HG03139 (cell line): ENCODE measurements around the gene ARHGAP25.

Experiments used
- ATAC-seq: cut with Tn5 transposase; IDR thresholded peaks from one replicate; pipeline ENCODE4 v1.9.1; 2021; ENCODE audit not compliant: unreplicated experiment

The ARHGAP25 gene, protein sequence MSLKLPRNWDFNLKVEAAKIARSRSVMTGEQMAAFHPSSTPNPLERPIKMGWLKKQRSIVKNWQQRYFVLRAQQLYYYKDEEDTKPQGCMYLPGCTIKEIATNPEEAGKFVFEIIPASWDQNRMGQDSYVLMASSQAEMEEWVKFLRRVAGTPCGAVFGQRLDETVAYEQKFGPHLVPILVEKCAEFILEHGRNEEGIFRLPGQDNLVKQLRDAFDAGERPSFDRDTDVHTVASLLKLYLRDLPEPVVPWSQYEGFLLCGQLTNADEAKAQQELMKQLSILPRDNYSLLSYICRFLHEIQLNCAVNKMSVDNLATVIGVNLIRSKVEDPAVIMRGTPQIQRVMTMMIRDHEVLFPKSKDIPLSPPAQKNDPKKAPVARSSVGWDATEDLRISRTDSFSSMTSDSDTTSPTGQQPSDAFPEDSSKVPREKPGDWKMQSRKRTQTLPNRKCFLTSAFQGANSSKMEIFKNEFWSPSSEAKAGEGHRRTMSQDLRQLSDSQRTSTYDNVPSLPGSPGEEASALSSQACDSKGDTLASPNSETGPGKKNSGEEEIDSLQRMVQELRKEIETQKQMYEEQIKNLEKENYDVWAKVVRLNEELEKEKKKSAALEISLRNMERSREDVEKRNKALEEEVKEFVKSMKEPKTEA

DNA sequence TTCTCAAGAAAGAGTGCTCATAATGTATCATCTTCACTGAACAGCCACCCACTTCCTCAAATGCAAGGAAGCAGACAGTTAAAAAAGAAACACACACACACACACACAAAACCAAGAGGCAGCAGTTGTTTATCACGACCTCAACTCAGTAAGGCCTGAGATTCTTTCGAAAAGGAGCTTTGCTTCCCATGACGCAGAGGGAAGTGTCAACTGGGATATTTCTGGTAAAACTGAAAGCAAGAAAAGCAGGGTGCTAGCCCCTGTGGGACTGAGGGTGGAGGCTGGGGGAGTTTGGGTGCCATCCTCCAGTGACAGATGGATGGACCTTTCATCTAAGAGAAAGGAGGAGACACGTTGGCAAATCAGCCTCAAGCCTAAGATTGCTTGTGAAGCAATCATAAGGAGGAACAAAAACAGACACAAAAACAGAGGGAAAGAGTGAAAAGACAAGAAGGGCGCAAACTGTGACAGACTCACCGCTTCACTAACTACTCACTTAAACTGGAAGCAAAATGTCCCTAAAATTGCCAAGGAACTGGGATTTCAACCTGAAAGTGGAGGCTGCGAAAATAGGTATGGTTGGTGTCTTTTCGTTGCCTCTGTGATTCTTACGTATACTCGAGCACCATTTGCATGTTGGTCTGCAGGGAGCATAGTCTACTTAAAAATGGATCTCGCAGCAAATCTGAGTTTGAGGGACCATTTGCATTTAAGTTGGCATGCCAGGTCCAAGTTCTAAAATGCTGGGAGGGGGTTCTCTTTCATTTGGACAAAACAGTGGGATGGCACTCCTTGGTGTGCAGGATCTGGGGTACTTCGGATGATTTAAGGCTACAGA, at the start of gene ARHGAP25:
TSS of gene ARHGAP25 (plus strand) at position 124 of the 838 bp plus-strand sequence. CDS start at position 513, 389 bp downstream.
- peak; percentile 51 for ATAC-seq

DNA sequence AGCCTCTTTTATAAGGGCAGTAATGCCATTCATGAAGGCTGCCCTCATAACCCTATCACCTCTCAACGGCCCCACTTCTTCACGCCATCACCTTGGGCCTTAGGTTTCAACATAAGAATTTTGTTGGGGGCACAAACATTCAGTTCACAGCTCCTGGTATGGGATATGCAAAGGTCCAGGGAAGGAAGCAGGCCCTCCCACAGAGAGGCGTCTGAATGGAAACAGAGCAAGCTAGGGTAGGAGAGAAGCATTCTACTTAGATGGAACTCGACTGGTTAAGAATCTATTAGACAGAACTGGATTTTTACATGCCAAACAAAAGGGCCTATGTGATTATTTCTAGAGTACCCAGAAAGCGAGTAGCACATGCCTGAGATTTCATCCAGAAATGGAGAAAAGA, 48.4 kb upstream of the ARHGAP25 start:
- no peak for ATAC-seq

DNA sequence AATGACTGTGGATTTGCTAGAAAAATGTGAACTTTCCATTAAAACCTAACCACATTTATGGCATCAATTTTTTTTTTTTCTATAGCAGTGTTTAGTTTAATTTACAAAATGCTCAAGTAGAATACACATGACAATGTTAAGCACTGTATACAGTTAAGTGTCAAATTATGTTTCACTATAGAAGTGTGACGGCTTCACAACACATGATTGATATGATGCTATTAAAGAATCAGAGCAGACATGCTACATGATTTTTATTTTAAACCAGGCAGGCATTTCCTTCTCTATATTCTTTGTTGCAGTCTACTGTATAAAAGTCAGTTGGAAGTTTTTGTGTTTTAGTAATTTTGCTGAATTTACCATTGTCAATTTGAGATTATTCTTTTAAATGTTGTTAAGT, 47.6 kb upstream of the ARHGAP25 start:
- no peak for ATAC-seq

DNA sequence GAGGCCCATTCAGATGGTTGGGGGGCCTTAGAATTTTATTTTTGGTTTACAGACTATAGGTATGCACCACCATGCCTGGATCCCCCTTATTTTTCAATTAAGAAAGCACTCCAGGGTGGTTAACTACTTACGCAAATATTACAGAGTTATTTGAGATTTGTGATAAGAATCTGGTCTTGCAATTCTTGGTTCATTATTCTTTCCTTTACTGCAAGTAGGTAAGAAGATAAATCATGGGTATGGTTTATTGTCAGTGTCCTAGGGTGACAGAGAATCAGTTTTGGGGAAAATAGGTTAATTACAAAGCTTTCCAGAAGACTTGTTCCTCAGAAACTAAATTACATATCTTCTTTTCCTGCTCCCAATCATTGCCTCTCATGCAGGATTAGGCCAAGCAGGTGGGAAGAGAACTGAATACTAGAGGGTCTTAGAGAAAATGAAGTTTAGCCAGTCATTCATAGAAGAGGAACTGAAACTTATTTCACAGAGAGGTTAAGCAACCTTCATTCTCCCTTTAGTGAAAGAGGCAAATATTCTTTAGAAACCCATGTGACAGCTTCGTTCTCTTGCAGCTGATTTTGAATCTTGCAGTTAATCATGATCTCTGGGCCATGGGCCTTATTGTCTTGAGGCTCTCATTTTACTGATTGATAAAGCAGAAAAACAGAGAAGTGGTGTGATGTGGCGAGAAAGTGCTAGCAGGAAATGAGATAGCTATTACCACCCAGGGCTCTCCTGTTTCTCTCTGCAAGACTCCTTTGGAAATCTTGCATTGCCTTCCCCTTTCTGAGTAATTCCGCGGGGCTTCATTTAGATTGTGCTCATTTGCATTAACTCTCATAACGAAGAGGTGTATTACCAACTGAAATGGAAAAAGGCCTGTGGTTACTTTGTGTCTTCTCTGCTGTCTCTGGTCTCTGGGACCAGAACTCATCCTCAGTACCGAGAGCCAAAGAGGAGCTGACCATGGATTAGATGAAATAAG, 44.8 kb upstream of the ARHGAP25 start:
- ATAC-seq, result peak; percentile 89

DNA sequence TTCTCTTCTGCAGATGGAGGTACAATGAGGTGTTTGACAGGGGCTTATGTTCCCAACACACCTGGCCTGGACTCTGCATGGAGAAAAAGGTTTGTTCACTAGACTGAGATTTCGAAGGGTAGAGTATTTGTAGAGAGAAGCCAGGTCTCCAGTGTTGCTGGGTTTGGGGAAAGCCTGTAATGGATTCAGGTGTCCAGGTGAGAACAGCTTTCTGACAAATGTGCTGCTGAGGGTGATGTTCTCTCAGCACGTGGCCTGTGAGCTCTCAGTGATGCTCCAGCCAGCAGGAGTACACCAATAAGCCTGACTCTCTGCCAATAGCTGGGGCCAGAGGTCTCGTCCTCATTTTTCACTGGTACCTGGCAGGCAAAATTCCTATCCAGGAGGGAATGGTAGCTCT, 43.8 kb upstream of the ARHGAP25 start:
- no peak for ATAC-seq

DNA sequence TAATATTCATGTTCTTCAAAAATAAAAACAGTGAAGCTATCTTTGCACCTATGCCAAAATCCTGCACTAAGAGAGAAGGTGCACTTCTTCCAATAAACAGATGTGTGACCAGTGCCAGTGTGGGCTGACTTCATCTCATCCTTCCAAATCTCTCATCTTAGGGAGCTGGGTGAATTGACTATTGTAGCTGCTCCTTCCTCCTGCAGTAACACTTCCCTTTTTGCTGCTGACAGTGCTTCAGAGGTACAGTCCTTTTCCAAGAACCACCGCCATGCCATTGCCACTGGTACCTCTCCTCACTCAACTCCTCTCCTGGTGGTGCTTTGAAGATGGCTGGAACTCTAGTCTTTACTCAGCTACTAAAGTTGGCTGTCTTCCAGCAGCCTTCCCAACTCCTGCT, 42.1 kb upstream of the ARHGAP25 start:
- ATAC-seq, result no peak

DNA sequence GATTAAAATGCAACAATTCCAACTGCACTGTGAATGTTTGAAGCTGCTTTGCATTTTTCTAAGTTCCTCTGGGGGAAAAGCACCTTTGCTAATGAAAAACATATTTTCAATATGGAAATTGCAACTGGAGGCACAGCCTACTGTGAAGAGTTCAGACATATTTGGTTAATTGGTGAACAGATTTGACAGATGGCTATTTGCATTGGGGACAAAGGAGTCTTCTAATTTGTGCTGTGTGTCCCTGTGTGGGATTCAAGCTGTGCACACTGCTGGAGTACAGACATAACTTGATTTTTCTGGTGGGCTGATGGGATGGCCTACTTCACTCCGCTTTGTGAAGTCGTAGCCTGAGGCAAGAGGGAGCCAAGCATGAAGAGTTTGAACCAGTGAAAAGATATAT, 40.7 kb upstream of the ARHGAP25 start:
- no peak for ATAC-seq

DNA sequence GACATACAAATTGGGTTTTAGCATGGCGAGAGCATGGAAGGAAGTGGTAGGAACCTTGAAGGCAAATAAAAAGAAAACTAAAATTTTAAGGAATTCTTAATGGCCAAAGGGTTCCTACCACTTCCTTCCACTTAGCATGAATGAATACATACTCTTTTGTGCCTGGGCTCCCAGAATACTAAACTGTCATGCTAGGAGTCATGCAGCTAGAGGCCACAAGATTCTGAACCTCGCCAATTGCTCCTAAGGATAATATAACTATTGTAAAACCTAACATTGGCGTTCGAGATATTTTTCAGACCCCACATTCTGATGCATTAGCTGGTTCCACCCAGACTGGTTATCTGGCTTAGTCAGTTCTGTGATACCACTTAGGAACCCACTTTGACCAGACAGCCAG, 38.6 kb upstream of the ARHGAP25 start:
- ATAC-seq, result no peak

DNA sequence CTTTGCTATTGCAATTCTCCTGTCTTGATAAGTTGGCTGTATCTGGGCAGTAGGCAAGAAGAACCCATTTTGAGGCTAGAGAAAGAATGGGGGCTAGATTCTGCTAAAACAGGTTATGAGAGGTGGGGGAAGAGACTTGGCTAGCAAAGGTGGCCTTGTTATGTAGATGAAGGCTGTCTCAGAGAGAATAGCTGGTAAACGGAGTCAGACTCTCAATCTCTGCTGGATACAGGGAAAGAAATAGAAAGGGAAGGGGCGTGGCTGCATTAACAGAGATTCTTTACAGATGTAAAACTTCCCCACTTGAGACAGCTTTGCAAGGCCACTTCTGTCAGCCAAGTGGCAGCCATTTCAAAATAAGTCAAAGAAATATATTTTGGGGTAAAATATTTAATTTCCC, 38.1 kb upstream of the ARHGAP25 start:
- no peak for ATAC-seq

DNA sequence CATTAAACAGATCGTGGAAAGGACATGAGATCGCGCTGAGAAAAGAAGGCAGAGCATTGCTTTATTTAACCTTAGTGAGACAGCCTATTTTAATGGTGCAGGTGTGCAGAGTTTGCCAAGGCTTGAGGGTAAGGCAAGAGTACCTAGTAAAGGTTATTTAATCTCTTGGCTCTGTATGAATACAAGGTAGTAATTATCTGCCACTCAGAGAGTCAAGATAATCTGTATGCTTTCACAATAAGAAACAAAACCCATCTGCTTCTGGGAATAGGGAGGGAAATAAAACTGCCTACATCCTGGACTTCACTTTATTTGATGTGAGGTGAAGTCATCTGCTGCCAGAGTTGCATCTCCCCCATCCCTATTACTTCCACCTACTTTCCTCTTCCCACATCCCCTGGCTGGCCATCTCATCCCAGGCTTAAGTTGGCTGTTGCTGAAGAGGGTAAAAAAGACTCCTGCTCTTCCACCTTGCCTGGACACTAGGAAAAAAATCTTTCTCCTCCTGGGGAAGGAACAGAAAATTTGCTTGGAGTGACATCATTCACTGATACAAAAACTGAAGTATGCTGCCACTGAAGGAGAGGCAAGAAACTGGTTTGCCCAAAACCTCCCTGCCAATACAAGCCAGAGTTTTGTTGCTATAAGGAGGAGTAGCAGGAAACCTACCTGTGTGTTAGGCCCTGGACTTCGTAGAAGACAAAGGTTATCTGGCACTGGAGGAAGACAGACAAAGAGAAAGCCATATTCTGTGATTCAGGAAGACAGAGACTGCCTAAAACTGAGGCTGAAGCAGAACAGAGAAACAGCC, 35.8 kb upstream of the ARHGAP25 start:
- no peak for ATAC-seq

DNA sequence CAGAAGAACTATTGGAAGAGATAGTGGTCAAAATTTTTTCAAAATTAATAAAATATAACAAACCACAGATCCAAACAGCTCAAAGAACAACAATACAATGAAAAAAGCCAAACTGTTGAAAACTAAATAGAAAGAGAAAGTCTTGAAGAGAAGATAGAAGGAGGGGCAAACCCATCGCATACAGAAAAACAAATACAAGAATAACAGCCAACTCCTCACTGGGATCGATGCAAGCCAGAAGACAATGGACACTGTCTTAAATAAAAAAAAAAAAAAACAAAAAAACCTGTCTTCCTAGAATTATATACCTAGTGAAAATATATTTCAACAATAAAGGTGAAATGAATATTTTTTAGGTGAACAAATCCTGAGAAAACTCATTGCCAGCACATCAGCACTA, 34.1 kb upstream of the ARHGAP25 start:
- ATAC-seq, result no peak

DNA sequence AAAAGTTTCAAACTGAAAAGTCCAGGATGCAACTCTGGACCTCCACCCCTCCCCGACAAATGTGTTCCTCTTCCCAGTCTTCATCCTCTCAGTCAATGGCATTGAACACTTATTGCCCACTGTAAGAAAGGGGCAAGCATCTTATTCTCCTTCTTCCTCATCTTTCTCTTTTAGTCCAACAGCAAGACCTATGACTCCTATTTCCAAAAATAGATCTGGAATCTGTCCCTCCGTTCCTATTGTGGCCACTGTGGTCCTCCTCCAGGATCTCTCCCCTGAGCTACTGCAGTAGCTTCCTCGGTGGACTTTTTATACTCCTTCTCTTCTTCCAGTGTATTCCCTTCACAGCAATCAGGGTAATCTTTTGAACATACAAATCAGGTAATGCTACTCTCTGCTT, 28.0 kb upstream of the ARHGAP25 start:
- no peak for ATAC-seq

DNA sequence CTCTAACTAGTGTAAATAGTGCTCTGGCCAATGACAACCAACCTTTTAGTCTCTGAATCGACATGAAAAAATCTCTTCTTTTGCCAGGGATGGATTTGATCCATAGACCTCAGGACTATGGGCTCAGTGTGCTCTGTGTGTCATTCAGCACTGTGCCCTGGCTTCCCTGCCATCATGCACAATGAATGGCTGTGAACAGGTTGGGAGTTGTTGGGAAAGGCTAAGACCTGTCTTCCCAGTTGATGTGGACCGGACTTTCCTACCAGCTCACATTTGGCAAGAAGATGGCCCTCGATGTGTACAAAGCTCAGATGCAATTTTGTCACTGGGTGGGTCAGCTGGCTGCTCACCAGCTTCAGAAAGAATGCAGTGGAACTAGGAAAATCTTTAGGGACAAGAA, 26.0 kb upstream of the ARHGAP25 start:
- no peak for ATAC-seq

DNA sequence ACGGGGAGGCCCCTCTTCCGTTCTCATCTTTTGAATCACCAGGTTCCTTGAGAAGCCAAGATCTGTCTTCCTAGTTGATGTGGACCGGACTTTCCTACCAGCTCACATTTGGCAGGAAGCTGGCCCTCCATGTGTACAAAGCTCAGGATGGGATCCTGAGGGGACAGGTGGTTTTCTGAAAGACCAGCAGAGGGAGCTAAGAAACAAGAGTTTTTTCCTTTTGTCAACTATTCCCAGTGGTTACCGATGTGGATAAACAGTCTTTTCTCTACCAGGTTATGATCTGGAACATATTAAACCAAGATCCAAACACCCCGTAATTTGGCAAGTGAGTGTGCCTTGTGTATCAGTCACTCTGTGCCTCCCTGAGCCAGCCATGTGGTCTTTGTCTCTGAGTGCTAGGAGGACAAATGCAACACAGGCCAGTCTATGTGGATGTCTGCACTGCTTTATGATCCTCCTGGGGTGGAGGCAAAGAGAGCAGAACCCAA, 25.1 kb upstream of the ARHGAP25 start:
- ATAC-seq, result no peak

DNA sequence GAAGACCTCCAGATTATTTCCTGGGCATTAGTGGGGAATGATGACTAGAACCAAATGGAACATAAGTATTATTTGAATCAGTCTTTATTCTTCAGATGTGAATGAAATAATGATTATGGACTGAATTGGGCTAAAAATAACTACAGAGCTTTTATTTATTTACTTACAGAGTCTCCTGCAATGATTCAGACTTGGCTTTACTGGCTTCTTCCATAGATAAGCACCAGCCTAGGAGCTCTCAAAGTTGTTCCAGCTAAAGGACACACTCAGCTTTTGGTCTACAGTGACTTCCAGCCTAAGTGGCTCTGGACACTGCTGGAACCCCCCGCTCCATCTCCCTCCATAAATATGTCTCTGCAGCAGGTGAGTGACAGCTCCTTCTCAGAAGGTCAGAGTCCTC, 24.3 kb upstream of the ARHGAP25 start:
- ATAC-seq, result no peak

DNA sequence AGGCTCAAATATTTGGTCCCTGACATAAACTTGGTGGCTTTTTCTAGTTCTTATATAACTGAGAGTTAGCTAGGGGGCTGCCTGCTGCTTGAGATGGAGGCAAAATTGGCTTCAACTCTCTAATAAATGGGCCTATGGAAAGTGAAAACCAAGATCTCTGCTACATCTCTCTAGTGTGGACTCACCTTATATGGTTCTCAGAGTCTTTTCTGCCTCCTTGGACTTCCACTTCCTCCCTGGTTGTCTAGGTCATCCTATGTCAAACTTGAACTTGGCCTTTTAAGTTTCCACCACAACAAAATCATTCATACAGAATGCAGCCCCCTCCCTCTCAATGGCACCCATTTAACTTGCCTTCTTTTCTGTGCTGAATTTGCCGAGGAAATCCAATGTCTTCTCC, 23.9 kb upstream of the ARHGAP25 start:
- ATAC-seq, result no peak

DNA sequence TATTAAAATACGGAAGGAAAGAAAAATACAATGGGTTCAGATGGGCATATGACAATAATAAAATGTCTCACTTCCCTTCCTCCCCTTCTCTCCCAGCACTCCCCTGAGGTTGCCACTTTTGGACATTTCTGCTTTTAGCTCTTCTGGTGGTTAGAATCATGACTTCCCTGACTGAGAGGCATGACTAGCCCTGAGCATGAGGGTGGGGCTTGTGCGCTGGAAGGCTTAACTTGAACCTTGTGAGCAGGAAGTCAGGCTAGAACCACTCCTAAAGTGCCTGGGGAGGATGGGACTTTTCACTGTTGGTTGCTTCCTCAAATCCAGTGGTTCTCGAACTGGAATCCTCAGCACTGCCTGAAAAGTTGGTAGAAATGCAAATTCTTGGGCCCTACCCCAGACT, 19.7 kb upstream of the ARHGAP25 start:
- ATAC-seq, result peak; percentile 77

DNA sequence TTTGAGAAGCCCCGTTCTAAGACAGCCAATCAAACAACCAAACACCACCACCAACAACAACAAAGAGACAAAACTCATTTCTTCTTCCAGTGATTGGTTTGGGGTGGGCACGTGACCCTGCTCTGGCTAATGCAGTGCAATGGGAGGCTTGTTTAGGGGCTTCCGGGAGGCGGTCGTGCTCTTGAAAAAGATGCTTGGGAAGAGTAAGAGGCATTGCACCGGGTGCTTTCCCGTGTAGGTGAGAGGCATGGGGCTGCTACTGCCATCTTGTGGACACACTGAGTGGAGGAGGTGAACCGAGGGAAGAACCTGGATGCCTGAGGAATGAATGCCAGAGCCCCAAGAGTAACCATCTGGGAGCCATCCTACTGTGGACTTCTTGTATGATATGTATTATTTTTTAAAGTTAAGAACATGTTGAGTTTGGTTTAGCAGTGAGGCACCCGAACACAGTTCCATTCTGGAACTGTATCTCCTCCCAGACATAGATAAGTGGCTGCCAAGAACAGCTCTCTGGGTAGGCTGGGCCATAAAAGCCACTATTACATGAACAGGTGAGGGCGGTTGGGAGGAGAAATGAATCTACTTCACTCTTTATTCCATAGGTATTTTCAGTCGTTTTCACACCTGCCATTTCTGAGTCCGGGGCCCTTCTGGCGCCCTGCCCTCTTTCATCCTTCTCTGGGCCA, 19.1 kb upstream of the ARHGAP25 start:
- peak; percentile 32 for ATAC-seq
